ENCODE results near the gene PBX1.

The PBX1 gene

DNA sequence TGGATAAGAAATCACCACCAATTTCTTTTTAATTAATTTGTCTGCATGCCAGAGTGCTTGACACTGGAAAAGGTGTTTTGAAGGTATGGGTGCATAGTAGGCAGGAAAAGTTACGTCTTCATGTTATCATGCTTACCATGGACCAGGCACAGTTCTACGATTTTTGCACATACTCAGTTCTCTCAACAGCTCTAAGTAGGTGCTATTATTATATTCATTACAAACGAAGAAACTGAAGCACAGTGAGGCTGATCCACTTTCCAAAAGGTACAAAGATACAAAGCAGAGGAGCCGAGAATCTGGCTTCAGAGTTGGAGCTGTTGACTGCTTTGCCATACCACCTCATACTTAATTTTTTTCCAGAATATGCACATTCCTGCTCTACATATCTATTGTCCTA, 306.4 kb downstream of the PBX1 start:
- no peaks in the 10 kb centered on the region for H3K9me3 ChIP-seq (ENCODE audit: insufficient read depth, low read length, severe bottlenecking)
- no peaks in the 10 kb centered on the region for H3K4me1 ChIP-seq (ENCODE audit: insufficient read depth, low read length)
- DNase-seq = no peak
- no peaks in the 10 kb centered on the region for H3K27me3 ChIP-seq (ENCODE audit: insufficient read depth, low read length, poor library complexity)
- H3K79me2 ChIP-seq (ENCODE audit: insufficient read depth, low read length) = no peaks in the 10 kb centered on the region
- no peak overlapping the region for H3K9ac ChIP-seq (ENCODE audit: low read depth, low read length)
- H4K20me1 ChIP-seq (ENCODE audit: insufficient read depth, low read length) = no peaks in the 10 kb centered on the region
- no peaks in the 10 kb centered on the region for H3K36me3 ChIP-seq (ENCODE audit: insufficient read depth, low read length)
- no peak for ATAC-seq (ENCODE audit: insufficient read depth, low read depth)
- H3K4me3 ChIP-seq (ENCODE audit: low read depth in 1 of 2, low read length in 2 of 2) = no peak overlapping the region
- H2AFZ ChIP-seq (ENCODE audit: low read depth, low read length) = no peak overlapping the region
- H3K4me2 ChIP-seq (ENCODE audit: insufficient read depth, low read length) = no peak overlapping the region
- no peak for TF ChIP-seq EZH2 (IDR thresholded peaks at IDR 0.05; ENCODE audit: borderline replicate concordance, low read depth, low read length, severe bottlenecking)
- TF ChIP-seq, protein P1, sequence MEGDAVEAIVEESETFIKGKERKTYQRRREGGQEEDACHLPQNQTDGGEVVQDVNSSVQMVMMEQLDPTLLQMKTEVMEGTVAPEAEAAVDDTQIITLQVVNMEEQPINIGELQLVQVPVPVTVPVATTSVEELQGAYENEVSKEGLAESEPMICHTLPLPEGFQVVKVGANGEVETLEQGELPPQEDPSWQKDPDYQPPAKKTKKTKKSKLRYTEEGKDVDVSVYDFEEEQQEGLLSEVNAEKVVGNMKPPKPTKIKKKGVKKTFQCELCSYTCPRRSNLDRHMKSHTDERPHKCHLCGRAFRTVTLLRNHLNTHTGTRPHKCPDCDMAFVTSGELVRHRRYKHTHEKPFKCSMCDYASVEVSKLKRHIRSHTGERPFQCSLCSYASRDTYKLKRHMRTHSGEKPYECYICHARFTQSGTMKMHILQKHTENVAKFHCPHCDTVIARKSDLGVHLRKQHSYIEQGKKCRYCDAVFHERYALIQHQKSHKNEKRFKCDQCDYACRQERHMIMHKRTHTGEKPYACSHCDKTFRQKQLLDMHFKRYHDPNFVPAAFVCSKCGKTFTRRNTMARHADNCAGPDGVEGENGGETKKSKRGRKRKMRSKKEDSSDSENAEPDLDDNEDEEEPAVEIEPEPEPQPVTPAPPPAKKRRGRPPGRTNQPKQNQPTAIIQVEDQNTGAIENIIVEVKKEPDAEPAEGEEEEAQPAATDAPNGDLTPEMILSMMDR (IDR thresholded peaks at IDR 0.05; ENCODE audit: borderline replicate concordance, extremely low read depth, low read length, poor library complexity, severe bottlenecking) = no peak
- no peak overlapping the region for H3K27ac ChIP-seq (ENCODE audit: low read length)

- Histone ChIP-seq H2AFZ (ENCODE audit: low read depth, low read length) (no peak overlapping the region), H3K9me3 (ENCODE audit: insufficient read depth, low read length, severe bottlenecking) (no peaks in the 10 kb centered on the region), H3K4me3 (ENCODE audit: low read depth in 1 of 2, low read length in 2 of 2) (no peak overlapping the region), H3K79me2 (ENCODE audit: insufficient read depth, low read length) (no peaks in the 10 kb centered on the region), H3K4me1 (ENCODE audit: insufficient read depth, low read length) (no peaks in the 10 kb centered on the region), H3K27me3 (ENCODE audit: insufficient read depth, low read length, poor library complexity) (no peaks in the 10 kb centered on the region), H3K27ac (ENCODE audit: low read length) (no peak overlapping the region), H3K9ac (ENCODE audit: low read depth, low read length) (no peak overlapping the region), H4K20me1 (ENCODE audit: insufficient read depth, low read length) (no peaks in the 10 kb centered on the region), H3K36me3 (ENCODE audit: insufficient read depth, low read length) (no peaks in the 10 kb centered on the region), H3K4me2 (ENCODE audit: insufficient read depth, low read length) (no peak overlapping the region)
- no peak for TF ChIP-seq EZH2 (IDR thresholded peaks at IDR 0.05; ENCODE audit: borderline replicate concordance, low read depth, low read length, severe bottlenecking)
- TF ChIP-seq, protein P1 (IDR thresholded peaks at IDR 0.05; ENCODE audit: borderline replicate concordance, extremely low read depth, low read length, poor library complexity, severe bottlenecking) = no peak
- no peak for DNase-seq
- no peak for ATAC-seq (ENCODE audit: insufficient read depth, low read depth)
Measured at GRCh38 chr1:164867590-164867989, 308.6 kb downstream of the PBX1 start.

GRCh38 chr1:164868990-164869389, 310.0 kb downstream of the PBX1 start:
- no peak for DNase-seq
- H3K79me2 ChIP-seq (ENCODE audit: insufficient read depth, low read length) = no peaks in the 10 kb centered on the region
- no peaks in the 10 kb centered on the region for H4K20me1 ChIP-seq (ENCODE audit: insufficient read depth, low read length)
- no peak overlapping the region for H3K4me2 ChIP-seq (ENCODE audit: insufficient read depth, low read length)
- H3K4me1 ChIP-seq (ENCODE audit: insufficient read depth, low read length) = no peaks in the 10 kb centered on the region
- no peak for ATAC-seq (ENCODE audit: insufficient read depth, low read depth)
- no peak overlapping the region for H3K9ac ChIP-seq (ENCODE audit: low read depth, low read length)
- H3K27ac ChIP-seq (ENCODE audit: low read length) = no peak overlapping the region
- no peaks in the 10 kb centered on the region for H3K36me3 ChIP-seq (ENCODE audit: insufficient read depth, low read length)
- no peaks in the 10 kb centered on the region for H3K27me3 ChIP-seq (ENCODE audit: insufficient read depth, low read length, poor library complexity)
- TF ChIP-seq, protein P1 (IDR thresholded peaks at IDR 0.05; ENCODE audit: borderline replicate concordance, extremely low read depth, low read length, poor library complexity, severe bottlenecking) = no peak
- no peak for TF ChIP-seq EZH2 (IDR thresholded peaks at IDR 0.05; ENCODE audit: borderline replicate concordance, low read depth, low read length, severe bottlenecking)
- no peaks in the 10 kb centered on the region for H3K9me3 ChIP-seq (ENCODE audit: insufficient read depth, low read length, severe bottlenecking)
- H3K4me3 ChIP-seq (ENCODE audit: low read depth in 1 of 2, low read length in 2 of 2) = no peak overlapping the region
- no peak overlapping the region for H2AFZ ChIP-seq (ENCODE audit: low read depth, low read length)

DNA sequence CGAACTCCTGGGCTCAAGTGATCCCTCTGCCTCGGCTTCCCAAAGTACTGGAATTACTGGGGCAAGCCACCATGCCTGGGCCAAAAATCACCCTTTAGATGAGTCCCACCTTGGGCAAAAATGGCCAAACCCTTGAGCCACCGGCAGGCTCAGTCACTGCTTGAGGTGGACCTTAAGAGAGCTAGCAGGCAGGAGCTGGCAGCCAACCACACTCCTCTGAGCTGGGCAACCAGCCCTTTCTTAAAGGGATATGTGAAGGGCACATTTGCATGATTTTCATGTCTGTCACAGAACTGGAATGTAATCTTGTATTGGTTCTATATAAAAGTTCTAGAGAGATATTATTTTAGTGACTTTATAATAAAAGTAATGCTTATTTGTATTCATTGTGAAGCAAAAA, 316.5 kb downstream of the PBX1 start:
- Histone ChIP-seq H2AFZ (ENCODE audit: low read depth, low read length) (no peak overlapping the region), H3K36me3 (ENCODE audit: insufficient read depth, low read length) (no peaks in the 10 kb centered on the region), H3K4me1 (ENCODE audit: insufficient read depth, low read length) (no peaks in the 10 kb centered on the region), H3K4me2 (ENCODE audit: insufficient read depth, low read length) (no peak overlapping the region), H4K20me1 (ENCODE audit: insufficient read depth, low read length) (no peaks in the 10 kb centered on the region), H3K27me3 (ENCODE audit: insufficient read depth, low read length, poor library complexity) (no peaks in the 10 kb centered on the region), H3K4me3 (ENCODE audit: low read depth in 1 of 2, low read length in 2 of 2) (no peak overlapping the region), H3K9ac (ENCODE audit: low read depth, low read length) (no peak overlapping the region), H3K27ac (ENCODE audit: low read length) (no peak overlapping the region), H3K9me3 (ENCODE audit: insufficient read depth, low read length, severe bottlenecking) (no peaks in the 10 kb centered on the region), H3K79me2 (ENCODE audit: insufficient read depth, low read length) (no peaks in the 10 kb centered on the region)
- no peak for TF ChIP-seq EZH2 (IDR thresholded peaks at IDR 0.05; ENCODE audit: borderline replicate concordance, low read depth, low read length, severe bottlenecking)
- TF ChIP-seq, protein P1 (IDR thresholded peaks at IDR 0.05; ENCODE audit: borderline replicate concordance, extremely low read depth, low read length, poor library complexity, severe bottlenecking) = no peak
- no peak for ATAC-seq (ENCODE audit: insufficient read depth, low read depth)
- no peak for DNase-seq

All from DND-41 (cell line).